HG03196 (cell line): ENCODE measurements around the gene SLC25A41.

ENCODE experiments used
- ATAC-seq: cut with Tn5 transposase; IDR thresholded peaks from one replicate; pipeline ENCODE4 v1.9.1; 2021; ENCODE audit not compliant: unreplicated experiment

SLC25A41 gene

DNA sequence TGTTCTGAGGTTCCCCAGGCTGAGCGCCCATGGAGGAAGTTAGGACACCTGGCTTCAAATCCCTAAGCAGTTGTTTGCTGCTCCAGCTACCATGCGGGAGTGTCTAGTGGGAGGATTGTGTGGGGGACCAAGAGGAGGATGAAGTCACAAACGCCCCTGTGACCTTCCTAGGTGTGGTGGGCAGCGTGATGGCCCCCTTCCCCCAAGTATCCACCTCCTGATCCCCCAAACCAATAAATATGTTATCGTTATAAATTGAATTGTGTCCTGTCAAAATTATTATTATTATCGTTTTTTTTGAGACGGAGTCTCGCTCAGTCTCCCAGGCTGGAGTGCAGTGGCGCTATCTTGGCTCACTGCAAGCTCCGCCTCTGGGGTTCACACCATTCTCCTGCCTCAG is at the start of gene SLC25A41:
TSS of gene SLC25A41 (minus strand) at position 101 of the 400 bp plus-strand sequence. CDS start at position 31, 70 bp downstream.
- no peak for ATAC-seq

GRCh38 chr19:6483235-6483634 is 49.7 kb upstream of the SLC25A41 start:
- no peak for ATAC-seq

- ATAC-seq: no peak
These were observed 48.8 kb upstream of the SLC25A41 start for GRCh38 chr19:6482343-6482686.

- peak; percentile 70 for ATAC-seq
These were observed 48.2 kb upstream of the SLC25A41 start, which contains the start of gene DENND1C for GRCh38 chr19:6481541-6482342. DENND1C (minus strand) TSS chr19:6481787; CDS start chr19:6481695, 92 bp downstream.

DNA sequence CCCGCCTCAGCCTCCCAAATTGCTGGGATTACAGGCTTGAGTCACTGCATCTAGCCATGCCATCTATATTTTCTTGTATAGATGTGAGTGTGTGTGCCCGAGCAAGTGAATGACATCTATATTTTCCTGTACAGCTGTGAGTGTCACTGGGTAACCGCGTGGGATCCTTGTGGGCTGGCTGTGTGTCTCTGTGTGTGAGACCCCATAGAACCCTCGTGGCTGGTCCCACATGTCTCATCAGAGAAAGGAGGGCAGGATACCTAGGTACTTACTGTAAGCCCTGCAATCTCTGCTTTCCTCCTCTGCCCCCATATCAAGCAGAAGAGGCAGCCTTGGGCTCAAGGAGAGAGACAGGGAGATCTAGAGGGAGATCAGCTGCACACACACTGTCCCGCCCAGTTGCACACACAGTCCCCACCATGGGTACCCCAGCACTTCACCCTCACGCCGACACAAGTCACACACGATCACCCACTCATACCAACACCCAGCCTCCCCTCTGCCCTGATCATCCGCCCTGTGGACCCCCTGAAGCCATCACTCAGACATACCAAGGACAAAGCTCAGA is 47.4 kb upstream of the SLC25A41 start:
- ATAC-seq: no peak

DNA sequence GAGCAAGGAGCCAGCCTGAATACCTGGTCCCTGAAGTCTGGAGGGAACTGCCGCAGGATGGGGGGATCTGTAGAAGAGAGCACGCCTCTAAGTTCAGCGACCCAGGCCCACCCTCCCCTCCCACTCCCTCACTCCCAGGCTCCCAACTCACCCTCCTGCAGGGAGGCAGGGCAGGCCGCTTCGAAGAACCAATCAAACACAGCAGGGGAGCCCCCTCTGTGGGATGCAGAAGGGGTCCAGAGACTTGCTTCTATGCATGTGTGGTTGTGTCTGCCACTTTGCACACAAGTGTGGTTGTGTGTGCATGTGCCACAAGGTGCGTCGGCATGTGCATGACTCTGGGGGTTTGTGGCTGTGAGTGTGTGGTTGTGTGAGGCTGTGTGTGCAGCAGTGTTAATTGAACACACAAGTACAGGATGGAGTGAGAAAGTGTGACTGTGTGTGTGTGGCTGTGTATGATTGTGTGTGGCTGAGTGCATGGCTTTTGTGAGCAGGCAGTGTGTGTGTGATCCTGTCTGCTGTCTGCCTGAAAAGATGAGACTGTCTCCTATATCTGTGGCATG is 46.4 kb upstream of the SLC25A41 start:
- no peak for ATAC-seq

- no peak for ATAC-seq
These were observed 45.3 kb upstream of the SLC25A41 start for GRCh38 chr19:6478815-6479214.

DNA sequence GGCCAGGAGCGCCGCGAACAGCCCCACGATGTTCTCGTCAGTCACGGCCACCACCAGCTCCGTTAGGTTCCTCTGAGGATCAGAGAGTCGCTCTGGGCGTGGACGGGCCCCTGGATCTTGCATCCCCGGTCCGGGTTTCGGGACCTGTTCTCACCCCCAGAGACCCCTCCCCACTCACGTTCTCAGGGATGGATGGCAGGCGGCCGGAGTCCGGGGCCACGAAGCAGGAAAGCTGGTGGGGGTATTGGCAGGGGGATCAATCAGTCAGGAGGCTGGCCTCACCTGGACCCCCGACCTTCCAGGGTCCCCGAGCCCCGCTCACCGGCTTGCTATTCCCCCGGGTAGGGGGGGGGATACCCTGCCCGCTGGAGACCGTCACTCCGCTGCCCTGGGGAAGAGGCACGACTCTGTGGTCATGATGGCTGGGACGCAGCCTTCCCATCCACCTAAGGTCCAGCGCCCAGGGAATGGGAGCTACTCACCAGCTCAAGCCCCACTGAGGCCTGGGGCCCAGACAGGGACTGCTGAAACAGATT is 43.4 kb upstream of the SLC25A41 start:
- no peak for ATAC-seq

DNA sequence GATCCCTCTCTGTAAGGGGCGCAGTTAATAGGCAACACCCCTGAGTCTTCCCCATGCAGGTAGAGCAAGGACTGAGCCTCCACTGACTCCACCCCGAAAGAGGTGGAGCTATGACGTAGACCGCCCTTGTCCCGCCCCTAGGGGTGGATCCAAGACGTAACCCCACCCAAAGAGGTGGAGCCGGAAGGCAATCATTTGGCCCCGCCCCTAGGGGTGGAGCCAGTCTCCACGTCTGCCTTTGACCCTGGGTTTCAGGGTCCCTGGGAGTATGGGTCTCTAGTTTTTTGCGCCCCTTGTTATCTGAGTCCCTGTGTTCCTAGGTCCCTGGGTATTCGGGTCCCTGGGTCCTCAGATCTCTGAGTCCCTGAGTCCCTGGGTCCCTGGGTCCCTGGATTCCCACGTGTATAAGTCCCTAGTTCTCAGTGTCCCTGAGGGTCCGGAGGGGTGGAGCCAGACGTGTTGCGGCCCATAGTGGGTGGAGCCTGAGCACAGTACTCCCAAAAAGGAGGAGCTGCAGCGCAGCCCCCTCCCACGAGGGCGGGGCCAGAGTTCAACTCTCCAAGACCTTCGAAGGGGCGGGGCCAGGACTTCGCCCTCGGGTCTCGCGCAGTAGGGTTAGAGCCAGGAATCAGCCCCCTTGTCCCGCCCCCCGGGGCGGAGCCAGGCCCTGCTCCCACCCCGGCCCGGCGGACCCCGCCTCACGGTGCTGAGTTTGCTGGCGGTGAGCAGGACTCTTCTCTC is 42.8 kb upstream of the SLC25A41 start:
- ATAC-seq: no peak

- no peak for ATAC-seq
These were observed 42.0 kb upstream of the SLC25A41 start for GRCh38 chr19:6475321-6476108.

DNA sequence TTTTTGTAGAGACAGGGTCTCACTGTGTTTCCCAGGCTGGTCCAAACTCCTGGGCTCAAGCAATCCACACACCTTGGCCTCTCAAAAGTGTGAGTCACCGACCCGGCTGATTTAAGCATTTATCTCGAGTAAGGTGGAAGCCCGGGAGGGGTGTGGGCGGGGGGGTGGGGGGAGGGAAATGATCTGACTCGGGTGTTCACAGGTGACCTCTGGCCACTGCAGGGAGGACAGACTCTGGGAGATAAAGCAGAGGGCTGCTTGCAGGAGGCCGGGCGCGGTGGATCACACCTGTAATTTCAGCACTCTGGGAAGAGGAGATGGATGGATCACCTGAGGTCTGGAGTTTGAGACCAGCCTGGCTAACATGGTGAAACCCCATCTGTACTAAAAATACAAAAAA is 40.1 kb upstream of the SLC25A41 start:
- ATAC-seq: no peak

DNA sequence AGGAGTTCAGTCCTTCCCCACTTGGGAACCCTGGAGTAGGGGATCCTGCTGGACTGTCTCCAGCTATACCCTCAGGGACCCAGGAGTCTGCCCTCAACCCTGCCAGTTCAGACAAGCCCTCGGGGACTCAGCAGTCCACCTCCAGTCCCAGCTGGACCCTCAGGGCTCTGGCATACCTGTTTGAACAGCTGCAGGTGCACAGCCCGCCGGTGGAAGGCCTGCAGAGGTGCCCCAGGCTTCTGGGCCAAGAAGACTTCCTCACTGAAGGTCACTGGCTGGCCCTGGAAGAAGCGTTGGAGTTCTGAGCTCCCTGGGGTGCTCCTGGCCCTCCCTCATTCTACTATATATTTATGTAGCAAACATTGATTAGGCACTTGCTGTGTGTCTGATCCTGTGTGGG is 39.1 kb upstream of the SLC25A41 start:
- ATAC-seq: no peak

DNA sequence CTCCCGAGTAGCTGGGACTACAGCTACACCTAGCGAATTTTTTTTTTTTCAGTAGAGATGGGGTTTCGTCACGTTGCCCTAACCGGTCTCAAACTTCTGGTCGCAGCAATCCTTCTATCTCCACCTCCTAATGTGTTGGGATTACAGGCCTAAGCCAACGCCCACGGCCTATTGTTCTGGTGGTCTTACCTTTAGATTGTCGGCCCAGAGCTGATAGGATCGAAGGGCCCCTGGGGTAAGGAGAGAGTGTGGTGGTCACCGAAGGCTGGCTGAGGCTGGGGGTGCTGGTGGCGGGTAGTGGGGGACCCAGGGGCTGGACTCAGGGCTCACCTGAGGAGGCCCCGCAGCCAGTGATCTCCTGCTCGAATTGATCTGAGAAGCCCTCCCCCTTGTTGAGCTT is 37.5 kb upstream of the SLC25A41 start:
- ATAC-seq: no peak

DNA sequence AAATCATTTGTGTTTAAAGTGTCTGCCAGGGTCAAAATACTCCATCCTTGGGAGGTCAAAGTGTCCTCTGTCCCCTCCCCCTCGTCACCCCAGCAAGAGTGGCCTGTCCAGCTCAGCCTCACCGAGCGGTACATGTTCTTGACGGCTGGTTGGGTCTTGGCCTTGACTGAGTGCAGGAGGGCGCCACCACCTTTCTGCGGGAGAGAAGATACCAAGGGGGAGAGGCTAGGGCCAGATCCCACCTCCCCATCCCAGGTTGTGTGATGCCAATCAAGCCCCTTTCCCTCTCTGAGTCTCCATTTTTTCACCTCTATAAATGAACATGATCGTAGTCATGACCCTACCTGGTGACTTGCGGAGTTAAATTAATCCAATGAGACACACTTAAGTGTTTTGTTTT is 36.6 kb upstream of the SLC25A41 start:
- ATAC-seq: no peak

DNA sequence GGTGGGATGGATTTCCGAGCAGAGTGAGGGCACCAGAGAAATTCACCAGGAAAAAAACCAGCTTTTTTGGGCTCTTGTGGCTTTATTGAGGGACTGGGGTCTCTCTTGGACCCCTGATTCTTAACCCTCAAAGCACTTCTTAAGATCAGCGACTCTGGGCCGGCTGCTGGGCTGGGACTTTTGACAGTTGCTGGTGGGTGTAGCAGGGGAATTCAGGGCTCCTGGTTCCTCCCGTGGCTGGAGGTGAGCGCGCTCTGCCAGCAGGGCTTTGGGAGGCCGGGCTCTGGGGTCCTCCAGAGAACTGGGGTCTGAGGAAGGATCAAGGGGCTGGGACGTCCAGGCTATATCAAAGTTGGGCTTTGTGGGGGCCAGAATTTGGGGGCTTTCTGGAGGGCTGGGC is 33.8 kb upstream of the SLC25A41 start:
- no peak for ATAC-seq

DNA sequence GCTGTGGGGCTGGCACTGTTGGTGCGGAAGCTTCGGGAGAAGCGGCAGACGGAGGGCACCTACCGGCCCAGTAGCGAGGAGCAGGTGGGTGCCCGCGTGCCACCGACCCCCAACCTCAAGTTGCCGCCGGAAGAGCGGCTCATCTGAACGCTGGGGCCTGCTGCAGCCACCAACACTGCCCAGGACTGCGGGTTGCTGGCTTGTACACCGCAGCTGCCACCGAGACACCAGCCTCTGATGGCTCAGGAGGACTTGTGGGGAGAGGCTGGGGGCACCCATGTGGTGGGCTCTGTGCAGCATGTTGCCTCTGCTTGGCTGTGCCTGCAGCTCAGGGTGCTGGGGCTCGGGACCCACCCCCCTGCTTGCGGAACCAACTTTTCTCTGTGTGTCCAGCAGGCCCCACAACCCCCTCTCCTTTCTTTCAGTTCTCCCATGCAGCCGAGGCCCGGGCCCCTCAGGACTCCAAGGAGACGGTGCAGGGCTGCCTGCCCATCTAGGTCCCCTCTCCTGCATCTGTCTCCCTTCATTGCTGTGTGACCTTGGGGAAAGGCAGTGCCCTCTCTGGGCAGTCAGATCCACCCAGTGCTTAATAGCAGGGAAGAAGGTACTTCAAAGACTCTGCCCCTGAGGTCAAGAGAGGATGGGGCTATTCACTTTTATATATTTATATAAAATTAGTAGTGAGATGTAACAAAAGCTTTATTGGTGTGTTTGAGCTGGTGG is 33.1 kb upstream of the SLC25A41 start:
- no peak for ATAC-seq

- no peak for ATAC-seq
These were observed 32.1 kb upstream of the SLC25A41 start for GRCh38 chr19:6465663-6466062.

- ATAC-seq: no peak
These were observed 31.4 kb upstream of the SLC25A41 start for GRCh38 chr19:6465006-6465405.

DNA sequence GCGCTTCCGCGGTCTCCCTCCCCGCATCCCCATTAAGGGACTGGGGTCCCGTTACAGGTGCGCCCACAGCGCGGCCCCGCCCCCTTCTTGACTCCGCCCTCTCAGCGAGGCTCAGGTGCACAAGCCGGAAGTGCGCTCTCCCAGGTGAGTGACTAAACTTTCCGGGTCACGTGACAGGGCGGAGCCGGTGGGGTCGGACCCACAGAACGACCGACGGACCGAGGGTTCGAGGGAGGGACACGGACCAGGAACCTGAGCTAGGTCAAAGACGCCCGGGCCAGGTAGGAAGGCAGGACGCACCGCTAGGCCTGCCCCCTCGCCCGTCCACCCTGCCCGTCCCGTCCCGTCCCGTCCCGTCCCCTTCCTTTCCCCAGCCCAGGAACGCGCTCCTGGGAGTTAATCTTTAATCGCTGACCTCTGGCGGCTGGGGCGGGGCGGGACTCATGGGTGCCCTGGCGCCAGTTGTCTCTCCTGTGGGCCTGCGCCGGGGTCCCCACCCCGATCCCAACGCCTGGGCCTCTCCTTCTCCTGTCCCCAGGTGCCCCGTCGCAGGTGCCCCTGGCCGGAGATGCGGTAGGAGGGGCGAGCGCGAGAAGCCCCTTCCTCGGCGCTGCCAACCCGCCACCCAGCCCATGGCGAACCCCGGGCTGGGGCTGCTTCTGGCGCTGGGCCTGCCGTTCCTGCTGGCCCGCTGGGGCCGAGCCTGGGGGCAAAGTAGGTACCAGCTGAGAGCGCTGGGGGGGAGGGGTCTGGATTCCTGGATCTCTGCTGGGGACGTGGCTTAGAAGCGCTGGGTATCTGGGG is 30.7 kb upstream of the SLC25A41 start, which contains the start of gene CRB3:
TSS of gene CRB3 (plus strand) at position 202 of the 804 bp plus-strand sequence. CDS start at position 633, 431 bp downstream.
- ATAC-seq: no peak
